Measurements from ENCODE around the gene TMEM30A.

TMEM30A gene

GRCh38 chr6:75291744-75292143 is 7.2 kb upstream of the TMEM30A start:
- no peak for DNase-seq (ENCODE audit: low read depth)

DNA sequence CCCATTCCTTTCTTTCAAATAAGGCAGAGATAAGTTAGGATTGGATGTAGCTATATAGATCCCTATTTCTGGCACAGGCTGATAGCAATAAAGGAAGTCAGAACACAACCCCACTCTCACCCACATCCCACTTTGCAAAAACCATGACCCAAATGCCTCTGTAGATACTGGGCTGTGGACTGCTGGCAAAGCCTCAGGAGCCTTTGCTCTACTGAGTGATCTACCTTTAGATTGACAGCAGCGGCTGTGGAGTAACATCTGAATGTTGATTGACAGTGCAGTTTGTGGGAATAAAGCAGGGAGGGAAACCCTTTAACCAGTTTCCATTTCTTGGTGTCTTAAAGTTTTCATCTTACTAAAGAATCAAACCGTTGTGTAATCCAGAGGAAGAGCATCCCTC is 6.7 kb upstream of the TMEM30A start:
- DNase-seq (ENCODE audit: low read depth), result no peak

GRCh38 chr6:75290136-75290945 is 5.7 kb upstream of the TMEM30A start:
- DNase-seq (ENCODE audit: low read depth), result no peak

DNA sequence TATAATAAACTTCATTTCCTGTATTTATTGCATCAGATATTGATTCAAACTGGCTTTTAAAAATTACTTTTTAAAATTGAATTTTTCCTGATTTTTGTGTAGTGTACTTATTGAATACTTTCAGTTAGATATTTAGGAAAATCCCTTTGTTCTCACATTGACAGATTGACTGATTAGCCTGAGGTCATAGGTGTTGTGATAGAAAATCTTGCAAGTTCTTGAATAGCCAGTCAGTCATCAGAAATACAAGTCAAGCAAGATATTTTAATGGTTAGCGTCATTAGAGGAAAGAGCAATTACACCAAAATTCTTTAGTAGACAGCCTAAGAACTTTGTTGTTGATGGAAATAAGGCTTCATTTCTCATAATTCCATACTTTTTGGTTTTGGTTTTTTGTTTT is 3.4 kb upstream of the TMEM30A start:
- DNase-seq (ENCODE audit: low read depth), result no peak

GRCh38 chr6:75287424-75287823 is 2.8 kb upstream of the TMEM30A start:
- no peak for DNase-seq (ENCODE audit: low read depth)

DNA sequence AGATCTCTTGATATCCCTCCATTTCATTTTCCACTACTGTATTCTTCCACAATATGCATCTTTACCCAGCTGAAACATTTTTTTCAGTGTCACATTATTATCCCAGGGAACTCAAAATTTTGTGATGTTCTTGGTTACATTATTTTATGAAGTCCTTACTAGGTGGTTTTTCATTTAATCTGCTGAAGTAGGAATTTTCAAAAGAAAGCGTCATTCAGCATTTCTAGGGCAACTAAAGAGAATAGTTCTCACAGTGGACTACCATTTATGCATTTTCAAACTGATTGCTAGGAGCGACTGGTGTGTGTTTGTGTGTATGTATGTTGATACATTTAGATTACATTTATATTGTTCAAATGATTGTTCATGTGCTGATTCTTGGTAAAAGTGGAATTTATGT is 2.4 kb upstream of the TMEM30A start:
- DNase-seq (ENCODE audit: low read depth), result no peak

- DNase-seq (ENCODE audit: low read depth), result no peak
Observed at GRCh38 chr6:75285283-75285639, 669 bp upstream of the TMEM30A start.

- DNase-seq (ENCODE audit: low read depth), result no peak
Observed at GRCh38 chr6:75283907-75284631, 523 bp downstream of the TMEM30A start.

DNA sequence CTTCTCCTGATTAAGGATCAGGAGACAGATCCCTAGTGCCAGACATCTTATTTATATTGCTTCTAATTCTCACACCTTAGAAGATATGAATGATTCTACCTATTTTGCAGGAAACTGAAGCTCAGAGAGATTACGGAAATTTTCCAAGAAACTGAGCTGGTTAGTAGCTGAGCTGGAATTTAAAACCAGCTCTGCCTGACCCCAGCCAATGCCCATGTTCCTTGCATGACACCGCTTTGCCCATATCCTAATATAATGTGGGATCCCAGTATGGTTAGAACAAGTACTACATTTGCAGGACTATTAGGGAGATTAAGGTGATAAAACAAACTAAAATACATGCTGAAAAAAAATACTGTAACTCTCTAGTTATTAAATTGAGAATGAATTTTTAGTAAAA is 1.9 kb downstream of the TMEM30A start:
- DNase-seq (ENCODE audit: low read depth), result no peak

- DNase-seq (ENCODE audit: low read depth), result no peak
Observed at GRCh38 chr6:75281653-75282052, 2.9 kb downstream of the TMEM30A start.

DNA sequence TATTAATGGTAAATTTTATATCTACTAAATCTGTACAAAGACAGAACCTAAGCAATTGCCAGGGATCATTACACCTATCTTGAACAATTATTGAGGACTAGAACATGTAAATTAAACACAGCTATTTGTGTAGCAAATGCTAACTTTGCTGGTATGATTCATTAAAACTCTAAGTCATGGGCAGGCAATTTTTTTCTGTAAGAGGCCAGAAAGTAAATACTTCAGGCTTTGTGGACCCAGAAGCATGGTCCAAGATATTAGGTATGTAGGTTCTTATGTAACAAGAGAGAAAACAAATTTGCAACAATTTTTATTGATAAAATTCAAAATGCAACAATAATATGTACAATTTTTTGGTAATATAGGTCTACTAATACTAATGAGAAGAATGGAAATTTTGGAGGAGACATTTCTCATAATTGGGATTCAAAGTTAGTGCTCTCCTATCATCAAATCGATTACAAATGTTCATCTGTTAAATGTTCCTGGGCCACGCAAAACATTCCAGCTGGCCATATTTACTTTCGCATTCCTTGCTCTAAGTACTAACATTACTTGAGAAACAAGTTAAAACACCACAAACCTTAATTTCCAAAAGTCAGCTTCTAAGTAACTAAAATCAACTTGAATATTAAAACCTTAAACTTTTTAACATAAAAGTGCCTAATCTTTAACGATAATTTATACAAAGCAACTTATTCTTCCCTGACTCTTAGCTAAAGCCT is 4.3 kb downstream of the TMEM30A start:
- DNase-seq (ENCODE audit: low read depth), result no peak

DNA sequence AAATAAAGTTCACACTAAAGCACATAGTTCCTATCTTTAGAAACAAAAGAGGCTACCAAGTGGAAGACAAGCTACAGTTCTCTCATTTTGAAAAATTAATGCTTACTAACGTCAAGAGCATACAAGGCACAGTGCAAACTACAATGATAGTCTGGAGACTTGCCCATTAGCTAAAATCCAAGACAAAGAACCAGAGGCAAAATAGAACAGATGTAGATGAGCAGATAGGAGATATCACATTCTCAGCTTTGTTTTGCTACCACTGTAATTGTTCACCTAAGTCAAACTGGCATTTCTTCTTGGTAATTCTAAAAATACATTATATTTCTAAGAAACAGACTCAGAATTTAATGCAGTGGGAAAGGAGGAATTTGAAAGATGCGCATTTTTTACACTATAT is 5.2 kb downstream of the TMEM30A start:
- DNase-seq (ENCODE audit: low read depth), result no peak

DNA sequence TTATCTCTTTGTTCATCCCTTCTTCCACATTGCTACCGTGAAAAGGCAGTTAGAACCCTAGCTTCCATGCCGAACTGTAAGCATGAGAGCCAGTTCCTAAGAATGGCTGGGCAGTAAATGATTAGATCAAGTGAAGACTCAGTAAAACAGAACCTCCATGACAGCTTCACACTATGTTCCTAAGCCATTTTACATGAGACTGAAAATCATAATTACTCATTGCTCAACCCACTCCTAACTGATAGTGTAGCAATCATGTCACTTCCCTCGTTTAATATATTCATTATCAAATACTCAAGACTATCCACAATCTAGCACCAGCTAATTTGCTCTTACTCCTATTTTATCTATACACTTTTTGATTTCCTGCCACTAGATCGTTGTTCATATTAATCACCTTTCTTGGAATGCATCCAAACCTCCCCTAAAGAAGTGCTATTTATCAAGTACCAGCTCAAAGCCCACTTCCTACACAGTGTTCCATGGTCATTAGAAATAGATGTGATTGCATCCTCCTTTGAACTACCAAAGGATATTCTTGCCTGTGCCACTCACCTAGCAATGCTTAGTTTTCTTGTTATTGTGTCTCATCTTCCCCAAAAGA is 6.0 kb downstream of the TMEM30A start:
- no peak for DNase-seq (ENCODE audit: low read depth)

GRCh38 chr6:75275067-75275466 is 9.5 kb downstream of the TMEM30A start:
- DNase-seq (ENCODE audit: low read depth), result no peak

DNA sequence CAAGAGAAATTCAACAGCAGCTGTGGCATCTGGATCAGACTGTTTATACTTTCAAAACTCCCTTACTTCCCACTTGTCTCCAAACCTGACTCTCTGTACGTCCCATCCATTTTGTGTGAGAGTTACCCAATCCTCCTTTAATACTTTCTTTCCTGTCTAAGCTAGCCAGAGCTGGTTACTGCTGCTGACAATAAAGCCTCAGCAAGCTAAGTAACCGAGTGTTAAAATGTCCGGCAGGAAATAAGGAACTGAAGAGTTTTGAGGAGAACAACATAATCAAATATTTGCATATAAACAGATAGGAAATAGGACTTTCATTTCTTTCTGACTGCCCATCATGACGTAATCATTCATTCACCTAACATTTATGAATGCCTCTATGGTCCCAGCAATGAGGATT is 11.6 kb downstream of the TMEM30A start:
- no peak for DNase-seq (ENCODE audit: low read depth)

GRCh38 chr6:75272145-75272840 is 12.3 kb downstream of the TMEM30A start:
- DNase-seq (ENCODE audit: low read depth), result no peak

DNA sequence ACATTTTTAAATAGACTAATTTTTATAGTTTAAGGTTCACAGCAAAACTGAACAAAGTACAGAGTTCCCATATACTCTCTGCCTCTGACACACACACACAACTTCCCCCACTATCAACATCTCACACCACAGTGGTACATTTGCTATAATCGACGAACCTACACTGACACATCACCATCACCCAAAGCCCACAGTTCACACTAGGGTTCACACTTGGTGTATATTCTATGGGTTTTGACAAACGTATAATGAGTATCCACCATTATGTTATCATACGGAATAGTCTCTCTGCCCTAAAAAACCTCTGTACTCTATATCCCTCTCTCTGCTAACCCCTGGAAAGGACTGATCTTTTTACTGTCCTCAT is 15.6 kb downstream of the TMEM30A start:
- no peak for DNase-seq (ENCODE audit: low read depth)

GRCh38 chr6:75268121-75268987 is 16.2 kb downstream of the TMEM30A start:
- DNase-seq (ENCODE audit: low read depth), result no peak

DNA sequence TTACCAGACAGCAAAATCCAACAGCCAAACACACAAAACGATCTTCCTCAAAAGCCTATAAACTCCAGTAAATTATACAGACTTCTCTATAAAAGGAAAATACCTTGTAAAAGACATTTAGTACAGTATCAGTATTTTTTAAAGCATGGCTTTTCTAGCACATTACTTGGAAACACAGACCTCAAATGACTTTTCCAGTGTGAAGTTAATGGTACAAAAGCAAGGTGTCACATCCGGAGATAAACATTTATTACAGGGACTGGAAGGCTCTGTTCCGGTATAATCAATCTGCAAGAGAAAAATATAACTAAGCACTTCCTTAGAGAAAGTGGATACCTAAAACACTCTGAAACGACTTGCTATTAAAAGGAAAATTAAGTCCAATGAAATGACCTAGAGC is 17.1 kb downstream of the TMEM30A start:
- no peak for DNase-seq (ENCODE audit: low read depth)

- DNase-seq (ENCODE audit: low read depth), result no peak
Observed at GRCh38 chr6:75266716-75267291, 17.8 kb downstream of the TMEM30A start.

DNA sequence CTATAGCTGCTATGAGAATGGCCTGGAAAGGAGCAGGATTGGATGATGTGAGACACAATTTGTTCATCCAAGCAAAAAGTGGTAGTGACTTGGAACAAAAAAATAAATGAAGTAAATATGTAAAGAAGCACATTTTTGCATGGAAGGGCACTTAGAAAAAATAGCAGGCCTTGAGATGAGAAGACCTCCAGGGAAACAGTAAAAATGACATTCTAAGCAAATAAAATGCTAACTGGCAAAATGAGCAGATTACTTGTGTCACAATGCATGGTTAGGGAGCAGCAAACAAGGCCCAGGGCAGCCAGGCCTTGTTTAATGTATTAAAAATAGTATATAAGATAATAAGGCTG is 21.2 kb downstream of the TMEM30A start:
- DNase-seq (ENCODE audit: low read depth), result no peak

Data from stimulated activated CD8-positive, alpha-beta memory T cell treated with anti-CD3 and anti-CD28 coated beads, Interleukin-15, amount 100 ng/mL, for 1 hour (primary cell).